Trophoblast cell (in vitro differentiated cells and primary cell): Measurements from ENCODE around the gene MCF2L.

Source experiments
- DNase-seq, 2 donors: peaks; one replicate each; pipeline ENCODE4 v3.0.0-alpha.2; 2016
- H2AFZ ChIP-seq: 2 replicates; pipeline ENCODE4 v1.6.1; 2013; ENCODE audit warnings: low read length, moderate library complexity, mild to moderate bottlenecking; ENCODE audit not compliant: insufficient read depth, poor library complexity
- H2AK5ac ChIP-seq: 2 replicates; pipeline ENCODE4 v1.6.1; 2013; ENCODE audit warnings: mild to moderate bottlenecking, low read length
- H2BK120ac ChIP-seq: 2 replicates; pipeline ENCODE4 v1.6.1; 2013; ENCODE audit warnings: low read length, mild to moderate bottlenecking, moderate library complexity; ENCODE audit not compliant: insufficient read depth, poor library complexity
- H2BK12ac ChIP-seq: 2 replicates; pipeline ENCODE4 v1.6.1; 2013; ENCODE audit warnings: mild to moderate bottlenecking, low read length, moderate library complexity
- H2BK5ac ChIP-seq: 2 replicates; pipeline ENCODE4 v1.6.1; 2013; ENCODE audit warnings: low read length, low read depth, moderate library complexity, mild to moderate bottlenecking; ENCODE audit not compliant: poor library complexity
- H3K14ac ChIP-seq: 2 replicates; pipeline ENCODE4 v1.6.1; 2013; ENCODE audit warnings: mild to moderate bottlenecking, low read length
- H3K18ac ChIP-seq: 2 replicates; pipeline ENCODE4 v1.6.1; 2013; ENCODE audit warnings: mild to moderate bottlenecking, low read length
- H3K23ac ChIP-seq: 2 replicates; pipeline ENCODE4 v1.6.1; 2013; ENCODE audit warnings: low read length
- H3K27ac ChIP-seq: 2 replicates; pipeline ENCODE4 v1.5.1; 2013; ENCODE audit warnings: low read depth, mild to moderate bottlenecking, inconsistent platforms, low read length, moderate library complexity
- H3K27me3 ChIP-seq: 2 replicates; pipeline ENCODE4 v1.6.1; 2013; ENCODE audit warnings: inconsistent platforms, mild to moderate bottlenecking, low read length, moderate library complexity; ENCODE audit not compliant: insufficient read depth
- H3K36me3 ChIP-seq, 2 experiments: 1 replicate in 1 of 2; 2 replicates in 1 of 2; pipeline ENCODE4 v1.6.1; 2013; ENCODE audit warnings: low read length in 2 of 2, mild to moderate bottlenecking in 2 of 2, moderate library complexity in 1 of 2; ENCODE audit not compliant: insufficient read depth in 2 of 2, control insufficient read depth in 1 of 2
- H3K4ac ChIP-seq: 2 replicates; pipeline ENCODE4 v1.6.1; 2013; ENCODE audit warnings: low read depth, mild to moderate bottlenecking, low read length, moderate library complexity
- H3K4me1 ChIP-seq, 2 experiments: 1 replicate in 1 of 2; 2 replicates in 1 of 2; pipeline ENCODE4 v1.6.1; 2013; ENCODE audit warnings: low read length in 2 of 2, mild to moderate bottlenecking in 2 of 2, moderate library complexity in 1 of 2; ENCODE audit not compliant: insufficient read depth in 2 of 2, control insufficient read depth in 1 of 2
- H3K4me2 ChIP-seq: 2 replicates; pipeline ENCODE4 v1.6.1; 2013; ENCODE audit warnings: inconsistent platforms, mild to moderate bottlenecking, low read length, moderate library complexity
- H3K4me3 ChIP-seq: 2 replicates; pipeline ENCODE4 v1.5.1; 2013; ENCODE audit warnings: mild to moderate bottlenecking, low read depth, low read length, inconsistent platforms
- H3K79me1 ChIP-seq: one replicate; pipeline ENCODE4 v1.6.1; 2013; ENCODE audit warnings: low read length
- H3K79me2 ChIP-seq: 2 replicates; pipeline ENCODE4 v1.6.1; 2013; ENCODE audit warnings: low read length, mild to moderate bottlenecking; ENCODE audit not compliant: control insufficient read depth, insufficient read depth, poor library complexity
- H3K9ac ChIP-seq: 2 replicates; pipeline ENCODE4 v1.6.1; 2013; ENCODE audit warnings: mild to moderate bottlenecking, low read length
- H3K9me3 ChIP-seq: 2 replicates; pipeline ENCODE4 v1.6.1; 2013; ENCODE audit warnings: low read depth, mild to moderate bottlenecking, control low read depth, inconsistent platforms, low read length; ENCODE audit not compliant: insufficient read depth
- H4K12ac ChIP-seq: 2 replicates; pipeline ENCODE4 v1.6.1; 2013; ENCODE audit warnings: low read depth, mild to moderate bottlenecking, low read length, moderate library complexity
- H4K8ac ChIP-seq: 2 replicates; pipeline ENCODE4 v1.6.1; 2013; ENCODE audit warnings: low read depth, mild to moderate bottlenecking, low read length, moderate library complexity
- H4K91ac ChIP-seq: one replicate; pipeline ENCODE4 v1.6.1; 2013; ENCODE audit warnings: low read depth, mild to moderate bottlenecking, low read length, moderate library complexity
- WGBS: extraction: QIAGEN DNeasy Blood & Tissue Kit; methylation state at CpG from one replicate; pipeline ENCODE4 v1.1.7; 2013; ENCODE audit warnings: missing lambda C conversion rate; ENCODE audit not compliant: insufficient read length, insufficient coverage; ENCODE audit errors: extremely low coverage; 5-methylcytosine and 5-hydroxymethylcytosine counted together

MCF2L gene

DNA sequence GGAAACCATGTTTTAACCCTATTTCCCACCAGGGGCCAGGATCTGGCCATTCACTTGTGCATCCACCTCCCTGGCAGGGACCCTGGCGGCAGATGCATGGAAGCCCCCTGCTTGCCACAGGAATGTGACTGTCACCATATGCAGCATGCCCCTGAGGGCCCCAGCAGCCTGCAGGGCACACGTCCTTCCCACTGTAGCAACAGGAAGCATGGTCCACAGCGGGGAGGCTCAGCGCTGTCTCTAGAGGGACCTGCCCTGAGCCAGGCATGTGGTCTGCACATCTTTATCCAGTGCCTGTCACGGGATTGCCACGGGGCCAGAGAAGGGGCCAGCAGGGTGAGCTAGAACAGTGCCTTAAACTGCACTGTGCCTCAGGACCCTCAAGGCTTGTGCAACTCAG lies 34.9 kb upstream of the MCF2L start:
- H3K36me3 ChIP-seq = no peaks in the 10 kb centered on the region
- H4K91ac ChIP-seq = no peak overlapping the region
- no peak for DNase-seq
- H2AK5ac ChIP-seq = no peak overlapping the region
- no peak overlapping the region for H2BK12ac ChIP-seq
- H3K4me3 ChIP-seq = no peak overlapping the region
- no peaks in the 10 kb centered on the region for H3K79me2 ChIP-seq
- no CpG with 5 or more reads among the region's 6 CpGs for WGBS
- no peak overlapping the region for H3K27ac ChIP-seq
- no peaks in the 10 kb centered on the region for H3K27me3 ChIP-seq
- H3K4ac ChIP-seq = no peak overlapping the region
- H4K12ac ChIP-seq = no peak overlapping the region
- H3K9ac ChIP-seq = no peak overlapping the region
- H3K18ac ChIP-seq = no peak overlapping the region
- peaks cover 2% of the 10 kb centered on the region for H3K9me3 ChIP-seq
- H2BK5ac ChIP-seq = no peak overlapping the region
- no peak overlapping the region for H2AFZ ChIP-seq
- no peak overlapping the region for H3K14ac ChIP-seq
- no peak overlapping the region for H3K4me2 ChIP-seq
- no peaks in the 10 kb centered on the region for H3K4me1 ChIP-seq
- H3K79me1 ChIP-seq = no peaks in the 10 kb centered on the region
- no peak overlapping the region for H4K8ac ChIP-seq
- H3K23ac ChIP-seq = no peak overlapping the region
- H2BK120ac ChIP-seq = no peak overlapping the region

DNA sequence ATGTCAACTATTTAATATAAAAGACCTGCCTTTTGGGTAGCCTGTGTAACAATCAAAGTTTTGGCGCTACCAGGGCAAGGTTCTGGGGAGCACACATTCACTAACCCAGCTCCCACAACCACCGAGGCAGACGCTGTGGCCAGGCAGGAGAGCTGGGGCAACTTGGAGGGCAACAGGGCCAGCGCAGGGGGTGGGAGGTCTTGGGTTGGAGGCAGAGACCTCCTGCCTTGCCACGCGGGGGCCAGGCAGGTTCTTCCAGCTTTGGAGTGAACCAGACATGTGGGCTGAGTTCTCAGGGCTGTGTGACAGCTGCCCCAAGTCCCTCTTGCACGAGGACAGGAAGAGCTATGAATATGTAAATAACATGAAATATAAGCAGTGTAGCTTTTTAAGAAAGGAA lies 30.3 kb upstream of the MCF2L start:
- Histone ChIP-seq H2BK12ac (no peak overlapping the region), H3K9me3 (no peaks in the 10 kb centered on the region), H4K12ac (no peak overlapping the region), H3K23ac (no peak overlapping the region), H3K18ac (no peak overlapping the region), H4K91ac (no peak overlapping the region), H2BK120ac (no peak overlapping the region), H3K36me3 (no peaks in the 10 kb centered on the region), H3K4me2 (no peak overlapping the region), H3K27ac (no peak overlapping the region), H3K79me2 (no peaks in the 10 kb centered on the region), H2AK5ac (no peak overlapping the region), H3K79me1 (no peaks in the 10 kb centered on the region), H3K4ac (no peak overlapping the region), H3K4me3 (no peak overlapping the region), H4K8ac (no peak overlapping the region), H2BK5ac (no peak overlapping the region), H2AFZ (no peak overlapping the region), H3K4me1 (peaks cover 3 to 5% of the 10 kb centered on the region in 2 experiments), H3K9ac (no peak overlapping the region), H3K14ac (no peak overlapping the region), H3K27me3 (no peaks in the 10 kb centered on the region)
- WGBS = no CpG with 5 or more reads among the region's 7 CpGs
- DNase-seq = no peak

DNA sequence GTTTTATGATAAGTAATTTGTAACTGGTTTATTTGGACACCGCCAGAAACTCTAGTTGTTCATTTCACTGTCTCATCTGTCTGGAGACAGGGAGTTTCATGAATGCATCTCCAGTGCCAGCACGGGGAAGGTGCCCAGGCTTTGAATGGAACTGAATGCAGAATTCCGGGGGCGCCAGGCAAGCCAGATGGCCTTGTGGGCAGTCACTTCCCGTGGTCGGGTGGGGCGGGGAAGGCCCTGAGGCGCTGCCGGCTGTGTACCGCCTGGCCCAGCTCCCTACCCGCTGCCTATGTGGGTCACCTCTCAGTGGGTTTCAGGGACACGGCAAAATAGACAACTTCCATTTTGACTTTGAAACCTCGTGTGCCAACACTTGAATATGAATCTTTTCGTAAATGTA lies 28.8 kb upstream of the MCF2L start:
- no peak overlapping the region for H3K14ac ChIP-seq
- H4K8ac ChIP-seq = no peak overlapping the region
- peaks cover 3 to 5% of the 10 kb centered on the region in 2 experiments for H3K4me1 ChIP-seq
- no peak overlapping the region for H2AFZ ChIP-seq
- no peak overlapping the region for H3K18ac ChIP-seq
- no peak overlapping the region for H2BK5ac ChIP-seq
- H2BK120ac ChIP-seq = no peak overlapping the region
- H4K91ac ChIP-seq = no peak overlapping the region
- no peak for DNase-seq
- H2BK12ac ChIP-seq = no peak overlapping the region
- no peaks in the 10 kb centered on the region for H3K79me2 ChIP-seq
- H3K27ac ChIP-seq = no peak overlapping the region
- H4K12ac ChIP-seq = no peak overlapping the region
- H3K23ac ChIP-seq = no peak overlapping the region
- WGBS = no CpG with 5 or more reads among the region's 14 CpGs
- no peak overlapping the region for H3K4ac ChIP-seq
- H3K4me2 ChIP-seq = no peak overlapping the region
- no peaks in the 10 kb centered on the region for H3K9me3 ChIP-seq
- no peak overlapping the region for H3K9ac ChIP-seq
- H3K36me3 ChIP-seq = no peaks in the 10 kb centered on the region
- no peak overlapping the region for H2AK5ac ChIP-seq
- H3K79me1 ChIP-seq = no peaks in the 10 kb centered on the region
- H3K27me3 ChIP-seq = no peaks in the 10 kb centered on the region
- no peak overlapping the region for H3K4me3 ChIP-seq

DNA sequence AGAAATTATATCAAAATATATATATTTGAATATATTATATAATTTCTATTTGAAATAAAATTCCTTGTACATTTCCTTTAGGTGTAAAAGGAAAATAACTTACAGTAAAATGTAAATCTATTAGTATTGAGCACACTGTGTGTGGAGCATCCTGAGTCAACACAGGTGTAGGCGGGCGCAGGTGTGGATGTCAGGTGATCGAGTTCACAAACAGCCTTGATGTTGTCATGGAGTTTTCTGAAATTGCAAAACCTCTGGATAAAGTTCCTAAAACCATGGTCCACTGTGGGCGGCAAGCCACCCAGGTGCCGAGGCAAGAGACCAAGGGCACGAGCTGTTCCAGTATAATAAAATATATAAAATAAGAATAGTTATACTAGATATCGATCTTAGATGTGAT lies 27.7 kb upstream of the MCF2L start:
- Histone ChIP-seq H3K18ac (no peak overlapping the region), H3K79me1 (no peaks in the 10 kb centered on the region), H3K9ac (no peak overlapping the region), H3K14ac (no peak overlapping the region), H3K27me3 (no peaks in the 10 kb centered on the region), H2BK5ac (no peak overlapping the region), H4K12ac (no peak overlapping the region), H3K9me3 (peaks cover 2% of the 10 kb centered on the region), H2BK12ac (no peak overlapping the region), H2AFZ (no peak overlapping the region), H3K4ac (no peak overlapping the region), H3K23ac (no peak overlapping the region), H3K4me1 (peaks cover 3 to 5% of the 10 kb centered on the region in 2 experiments), H3K36me3 (no peaks in the 10 kb centered on the region), H3K4me3 (no peak overlapping the region), H4K91ac (no peak overlapping the region), H2AK5ac (no peak overlapping the region), H3K4me2 (no peak overlapping the region), H4K8ac (no peak overlapping the region), H2BK120ac (no peak overlapping the region), H3K27ac (no peak overlapping the region), H3K79me2 (no peaks in the 10 kb centered on the region)
- no peak for DNase-seq
- WGBS = no CpG with 5 or more reads among the region's 7 CpGs
